GM12872 (cell line): Measurements from ENCODE around the gene SARNP.

Experiments
- CTCF ChIP-seq: IDR thresholded peaks from 3 replicates; pipeline ENCODE4 v1.5.1; 2011; ENCODE audit warnings: low read depth, mild to moderate bottlenecking, low read length, moderate library complexity; ENCODE audit not compliant: insufficient read depth

The SARNP gene

GRCh38 chr12:55736076-55736475, 81.4 kb downstream of the SARNP start:
- TF ChIP-seq CTCF = no peak

GRCh38 chr12:55734595-55734994, 82.9 kb downstream of the SARNP start:
- TF ChIP-seq CTCF = no peak

GRCh38 chr12:55733858-55734257, 83.7 kb downstream of the SARNP start:
- no peak for TF ChIP-seq CTCF

- no peak for TF ChIP-seq CTCF
These were observed 84.4 kb downstream of the SARNP start for GRCh38 chr12:55733021-55733555.

- TF ChIP-seq CTCF = no peak
These were observed 85.2 kb downstream of the SARNP start for GRCh38 chr12:55732288-55732687.

GRCh38 chr12:55729819-55730818, 87.4 kb downstream of the SARNP start:
- no peak for TF ChIP-seq CTCF

- TF ChIP-seq CTCF = no peak
These were observed 88.3 kb downstream of the SARNP start, which contains the start of gene CD63 for GRCh38 chr12:55728939-55729818. Gene CD63 (minus strand): TSS chr12:55729009. CDS start chr12:55728341, 668 bp downstream.
